Subcutaneous abdominal adipose tissue (tissue), 5 donors: Measurements from ENCODE around the gene IRX2.
A peak's percentile ranks its signal among the peaks of the same experiment; 100 is the strongest.

ENCODE experiments used
- H3K27ac ChIP-seq: one replicate; pipeline ENCODE4 v1.7.0; 2013; ENCODE audit warnings: low read depth, mild to moderate bottlenecking, inconsistent platforms, low read length, moderate library complexity
- H3K27me3 ChIP-seq, 5 donors: one replicate each; pipeline ENCODE4 v1.7.0; 2013; ENCODE audit warnings: low read length in 5 of 5, inconsistent platforms in 1 of 5; ENCODE audit not compliant: control insufficient read depth in 5 of 5, insufficient read depth in 4 of 5
- H3K36me3 ChIP-seq, 5 donors: one replicate each; pipeline ENCODE4 v1.7.0; 2013; ENCODE audit warnings: low read length in 5 of 5; ENCODE audit not compliant: control insufficient read depth in 5 of 5, insufficient read depth in 5 of 5
- H3K4me1 ChIP-seq, 5 donors: one replicate each; pipeline ENCODE4 v1.7.0; 2013; ENCODE audit warnings: low read length in 5 of 5, mild to moderate bottlenecking in 3 of 5, moderate library complexity in 1 of 5; ENCODE audit not compliant: control insufficient read depth in 5 of 5, insufficient read depth in 5 of 5
- H3K4me3 ChIP-seq, 5 donors: one replicate each; pipeline ENCODE4 v1.7.0; 2013; ENCODE audit warnings: low read length in 5 of 5, low read depth in 1 of 5
- H3K9ac ChIP-seq, 5 donors: one replicate each; pipeline ENCODE4 v1.7.0; 2013; ENCODE audit warnings: low read length in 5 of 5, mild to moderate bottlenecking in 4 of 5, moderate library complexity in 3 of 5
- H3K9me3 ChIP-seq, 5 donors: one replicate each; pipeline ENCODE4 v1.7.0; 2013; ENCODE audit warnings: low read length in 5 of 5; ENCODE audit not compliant: control insufficient read depth in 5 of 5
- donor health status: healthy.
- donor health status: healthy.
- donor health status: healthy.
- donor health status: healthy.
- donor health status: healthy.

IRX2 gene

GRCh38 chr5:2742921-2743679 is 8.4 kb downstream of the IRX2 start:
- no peak overlapping the region for H3K4me3 ChIP-seq
- H3K4me1 ChIP-seq: peaks cover 0 to 27% (median 23%) of the 10 kb centered on the region in 5 donors
- H3K9ac ChIP-seq: peak overlapping the region in 1 of 5 donors; percentile 32
- H3K9me3 ChIP-seq: no peaks in the 10 kb centered on the region
- no peak overlapping the region for H3K27ac ChIP-seq
- H3K27me3 ChIP-seq: peaks cover 4 to 33% (median 22%) of the 10 kb centered on the region in 5 donors
- H3K36me3 ChIP-seq: peaks cover 0 to 4% (median 0%) of the 10 kb centered on the region in 5 donors

GRCh38 chr5:2741956-2742355 is 9.5 kb downstream of the IRX2 start:
- no peak overlapping the region for H3K9ac ChIP-seq
- no peak overlapping the region for H3K27ac ChIP-seq
- H3K9me3 ChIP-seq: peaks cover 0 to under 1% (median 0%) of the 10 kb centered on the region in 5 donors
- H3K27me3 ChIP-seq: peaks cover 4 to 30% (median 19%) of the 10 kb centered on the region in 5 donors
- H3K4me1 ChIP-seq: peaks cover 0 to 24% (median 21%) of the 10 kb centered on the region in 5 donors
- H3K36me3 ChIP-seq: peaks cover 0 to 2% (median 0%) of the 10 kb centered on the region in 5 donors
- H3K4me3 ChIP-seq: no peak overlapping the region

GRCh38 chr5:2740876-2741555 is 10.5 kb downstream of the IRX2 start:
- Histone ChIP-seq H3K4me1 (peaks cover 0 to 24% (median 21%) of the 10 kb centered on the region in 5 donors), H3K9ac (no peak overlapping the region), H3K27ac (no peak overlapping the region), H3K4me3 (peak overlapping the region in 1 of 5 donors; percentile 73), H3K27me3 (peaks cover 4 to 30% (median 19%) of the 10 kb centered on the region in 5 donors), H3K9me3 (peaks cover 0 to 6% (median 0%) of the 10 kb centered on the region in 5 donors), H3K36me3 (peaks cover 0 to 2% (median 0%) of the 10 kb centered on the region in 5 donors)

GRCh38 chr5:2740051-2740875 is 11.2 kb downstream of the IRX2 start:
- H3K9ac ChIP-seq: peak overlapping the region in 2 of 5 donors; percentile 51 to 66
- H3K27me3 ChIP-seq: peaks cover 4 to 30% (median 19%) of the 10 kb centered on the region in 5 donors
- H3K9me3 ChIP-seq: peaks cover 0 to 8% (median 0%) of the 10 kb centered on the region in 5 donors
- H3K4me1 ChIP-seq: peaks cover 0 to 24% (median 21%) of the 10 kb centered on the region in 5 donors
- peak overlapping the region in 4 of 5 donors; percentile 58 to 73 (median 67) for H3K4me3 ChIP-seq
- no peak overlapping the region for H3K27ac ChIP-seq
- peaks cover 0 to 2% (median 0%) of the 10 kb centered on the region in 5 donors for H3K36me3 ChIP-seq

GRCh38 chr5:2739360-2740050 is 12.0 kb downstream of the IRX2 start:
- Histone ChIP-seq H3K4me3 (peak overlapping the region in 4 of 5 donors; percentile 58 to 73 (median 67)), H3K4me1 (peaks cover 0 to 24% (median 21%) of the 10 kb centered on the region in 5 donors), H3K27me3 (peaks cover 4 to 28% (median 19%) of the 10 kb centered on the region in 5 donors), H3K9me3 (peaks cover 0 to 8% (median 0%) of the 10 kb centered on the region in 5 donors), H3K36me3 (peaks cover 0 to 2% (median 0%) of the 10 kb centered on the region in 5 donors), H3K9ac (peak overlapping the region in 3 of 5 donors; percentile 21 to 66 (median 51)), H3K27ac (no peak overlapping the region)

- peaks cover 0 to 8% (median 0%) of the 10 kb centered on the region in 5 donors for H3K9me3 ChIP-seq
- peaks cover 0 to 23% (median 21%) of the 10 kb centered on the region in 5 donors for H3K4me1 ChIP-seq
- H3K27me3 ChIP-seq: peaks cover 4 to 27% (median 19%) of the 10 kb centered on the region in 5 donors
- H3K27ac ChIP-seq: no peak overlapping the region
- H3K36me3 ChIP-seq: peaks cover 0 to 2% (median 0%) of the 10 kb centered on the region in 5 donors
- peak overlapping the region in 3 of 5 donors; percentile 21 to 66 (median 51) for H3K9ac ChIP-seq
- H3K4me3 ChIP-seq: peak overlapping the region in 4 of 5 donors; percentile 58 to 73 (median 67)
These were observed 12.6 kb downstream of the IRX2 start for GRCh38 chr5:2738700-2739359.

GRCh38 chr5:2738156-2738699 is 13.2 kb downstream of the IRX2 start:
- Histone ChIP-seq H3K4me1 (peaks cover 0 to 23% (median 20%) of the 10 kb centered on the region in 5 donors), H3K4me3 (no peak overlapping the region), H3K36me3 (peaks cover 0 to 2% (median 0%) of the 10 kb centered on the region in 5 donors), H3K9ac (no peak overlapping the region), H3K27ac (no peak overlapping the region), H3K9me3 (peaks cover 0 to 8% (median 0%) of the 10 kb centered on the region in 5 donors), H3K27me3 (peaks cover 4 to 27% (median 19%) of the 10 kb centered on the region in 5 donors)

- Histone ChIP-seq H3K27me3 (peaks cover 4 to 29% (median 21%) of the 10 kb centered on the region in 5 donors), H3K27ac (no peak overlapping the region)
These were observed 14.0 kb downstream of the IRX2 start for GRCh38 chr5:2737273-2738155.

More at GRCh38 chr5:2737273-2738155, 14.0 kb downstream of the IRX2 start:
- no peak overlapping the region for H3K4me3 ChIP-seq
- H3K4me1 ChIP-seq: peaks cover 0 to 23% (median 20%) of the 10 kb centered on the region in 5 donors
- peaks cover 0 to 2% (median 0%) of the 10 kb centered on the region in 5 donors for H3K36me3 ChIP-seq
- H3K9ac ChIP-seq: no peak overlapping the region
- H3K9me3 ChIP-seq: peaks cover 0 to 8% (median 0%) of the 10 kb centered on the region in 5 donors
